Astrocyte (in vitro differentiated cells and primary cell): ENCODE measurements around the gene MDP1. TPM values are rescaled to one million over a fixed set of nuclear protein-coding genes. Genes with fewer than 3 reads are reported as not detected.
"Not testable (repeated sequence)": the region's sequence is repeated elsewhere in the genome, so short reads cannot be mapped to it uniquely, and the experiment has no call there.

Experiments
- DNase-seq: peaks from one replicate; pipeline ENCODE4 v3.0.0-alpha.2; 2010; ENCODE audit warnings: low read depth
- FAIRE-seq: peaks from 2 replicates; lab custom pipeline; 2011; peaks lifted over from hg19 to GRCh38; lab: Jason Lieb, UNC
- H2AFZ ChIP-seq: 2 replicates; pipeline ENCODE4 v1.6.0; 2012; ENCODE audit warnings: low read depth, low read length, inconsistent platforms
- H3K27ac ChIP-seq: 2 replicates; pipeline ENCODE4 v1.5.1; 2011; ENCODE audit warnings: low read depth, low read length, inconsistent platforms
- H3K27me3 ChIP-seq: 2 replicates; pipeline ENCODE4 v1.6.0; 2011; ENCODE audit warnings: low read length, inconsistent platforms; ENCODE audit not compliant: insufficient read depth
- H3K36me3 ChIP-seq: 2 replicates; pipeline ENCODE4 v1.5.1; 2011; ENCODE audit warnings: low read length, inconsistent platforms; ENCODE audit not compliant: insufficient read depth
- H3K4me1 ChIP-seq: 2 replicates; pipeline ENCODE4 v1.5.1; 2011; ENCODE audit warnings: low read length, inconsistent platforms; ENCODE audit not compliant: insufficient read depth
- H3K4me2 ChIP-seq: 2 replicates; pipeline ENCODE4 v1.6.0; 2012; ENCODE audit warnings: low read length, inconsistent platforms
- H3K4me3 ChIP-seq: 2 replicates; pipeline ENCODE4 v1.5.1; 2011; ENCODE audit warnings: low read depth, mild to moderate bottlenecking, low read length, inconsistent platforms; ENCODE audit not compliant: insufficient read depth
- H3K79me2 ChIP-seq: 2 replicates; pipeline ENCODE4 v1.6.0; 2012; ENCODE audit warnings: mild to moderate bottlenecking, low read length, inconsistent platforms; ENCODE audit not compliant: insufficient read depth
- H3K9ac ChIP-seq: 2 replicates; pipeline ENCODE4 v1.6.0; 2012; ENCODE audit warnings: mild to moderate bottlenecking, low read length, inconsistent platforms
- H3K9me3 ChIP-seq: 2 replicates; pipeline ENCODE4 v1.5.1; 2012; ENCODE audit warnings: low read depth, mild to moderate bottlenecking, low read length, inconsistent platforms; ENCODE audit not compliant: insufficient read depth
- H4K20me1 ChIP-seq: 2 replicates; pipeline ENCODE4 v1.6.0; 2012; ENCODE audit warnings: low read length, inconsistent platforms; ENCODE audit not compliant: insufficient read depth
- H3K27ac Mint-ChIP-seq: one replicate; pipeline ENCODE4 v1.8.0; 2021; ENCODE audit warnings: mild to moderate bottlenecking, mixed read lengths; ENCODE audit not compliant: unreplicated experiment
- H3K27me3 Mint-ChIP-seq: one replicate; pipeline ENCODE4 v1.8.0; 2021; ENCODE audit warnings: low read depth, mixed read lengths; ENCODE audit not compliant: unreplicated experiment
- H3K36me3 Mint-ChIP-seq: one replicate; pipeline ENCODE4 v1.8.0; 2021; ENCODE audit warnings: low read depth, mixed read lengths; ENCODE audit not compliant: unreplicated experiment
- H3K4me1 Mint-ChIP-seq: one replicate; pipeline ENCODE4 v1.8.0; 2021; ENCODE audit warnings: low read depth, mixed read lengths; ENCODE audit not compliant: unreplicated experiment
- H3K4me3 Mint-ChIP-seq: one replicate; pipeline ENCODE4 v1.8.0; 2021; ENCODE audit warnings: mild to moderate bottlenecking, moderate library complexity, mixed read lengths; ENCODE audit not compliant: unreplicated experiment
- H3K9me3 Mint-ChIP-seq: one replicate; pipeline ENCODE4 v1.8.0; 2021; ENCODE audit warnings: mild to moderate bottlenecking, mixed read lengths; ENCODE audit not compliant: unreplicated experiment
- CTCF ChIP-seq: IDR thresholded peaks from 2 replicates; pipeline ENCODE4 v1.5.1; 2011; ENCODE audit warnings: low read depth, mild to moderate bottlenecking, inconsistent platforms, low read length, moderate library complexity; ENCODE audit not compliant: insufficient read depth
- EZH2 ChIP-seq: IDR thresholded peaks from 2 replicates; pipeline ENCODE4 v1.6.1; 2012; ENCODE audit warnings: mild to moderate bottlenecking, low read length, inconsistent platforms; ENCODE audit not compliant: insufficient read depth
- total RNA-seq: library from RNA; stranded (reverse); gene quantifications from 2 replicates; pipeline ENCODE4 v1.2.1, GENCODE V29; 2021

MDP1 gene
- total RNA-seq, 1 donor from 2014 or later: 8.9 TPM

- TF ChIP-seq CTCF (no peak), EZH2 (no peak)
- Histone ChIP-seq H2AFZ (no peak overlapping the region), H3K27ac (no peak overlapping the region), H3K9me3 (no peaks in the 10 kb centered on the region), H3K36me3 (no peaks in the 10 kb centered on the region), H3K27me3 (no peaks in the 10 kb centered on the region), H3K4me3 (no peak overlapping the region), H3K4me2 (no peak overlapping the region), H3K4me1 (peaks cover 11% of the 10 kb centered on the region), H4K20me1 (no peaks in the 10 kb centered on the region), H3K79me2 (no peaks in the 10 kb centered on the region), H3K9ac (no peak overlapping the region)
- no peak for DNase-seq
- Mint-ChIP-seq H3K36me3 (peaks cover 20% of the 10 kb centered on the region), H3K9me3 (no peaks in the 10 kb centered on the region), H3K4me1 (peaks cover 22% of the 10 kb centered on the region), H3K27me3 (no peaks in the 10 kb centered on the region), H3K27ac (no peak overlapping the region), H3K4me3 (no peak overlapping the region)
- FAIRE-seq: no peak
Measured at GRCh38 chr14:24249230-24250021, 33.6 kb upstream of the MDP1 start.

DNA sequence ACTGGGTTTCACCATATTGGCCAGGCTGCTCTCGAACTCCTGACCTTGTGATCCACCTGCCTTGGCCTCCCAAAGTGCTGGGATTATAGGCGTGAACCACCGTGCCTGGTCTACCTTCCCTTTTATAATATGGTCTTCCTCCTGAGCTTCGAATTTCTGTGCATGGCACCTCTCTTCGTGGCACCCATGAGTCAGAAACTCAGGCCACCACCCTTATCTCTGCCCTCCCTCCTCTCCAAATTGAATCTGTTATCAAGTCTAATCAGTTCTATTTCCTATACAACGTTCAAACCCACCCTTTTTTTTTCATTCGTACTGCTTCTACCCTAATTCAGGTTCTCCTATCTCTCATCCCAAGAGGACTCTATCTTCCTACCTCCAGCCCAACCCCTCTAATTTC lies 31.6 kb upstream of the MDP1 start:
- peak overlapping the region; percentile 89 for H3K27ac Mint-ChIP-seq
- H3K36me3 ChIP-seq: no peaks in the 10 kb centered on the region
- FAIRE-seq: no peak
- H3K36me3 Mint-ChIP-seq: peaks cover 12% of the 10 kb centered on the region
- DNase-seq: no peak
- H3K4me2 ChIP-seq: no peak overlapping the region
- H3K79me2 ChIP-seq: no peaks in the 10 kb centered on the region
- H4K20me1 ChIP-seq: no peaks in the 10 kb centered on the region
- H3K4me1 ChIP-seq: peaks cover 16% of the 10 kb centered on the region
- TF ChIP-seq EZH2: no peak
- no peak for TF ChIP-seq CTCF
- no peak overlapping the region for H3K4me3 Mint-ChIP-seq
- peaks cover 22% of the 10 kb centered on the region for H3K4me1 Mint-ChIP-seq
- no peak overlapping the region for H3K4me3 ChIP-seq
- no peaks in the 10 kb centered on the region for H3K9me3 Mint-ChIP-seq
- no peaks in the 10 kb centered on the region for H3K9me3 ChIP-seq
- no peaks in the 10 kb centered on the region for H3K27me3 ChIP-seq
- H3K27ac ChIP-seq: no peak overlapping the region
- H3K9ac ChIP-seq: no peak overlapping the region
- no peak overlapping the region for H2AFZ ChIP-seq
- no peaks in the 10 kb centered on the region for H3K27me3 Mint-ChIP-seq

DNA sequence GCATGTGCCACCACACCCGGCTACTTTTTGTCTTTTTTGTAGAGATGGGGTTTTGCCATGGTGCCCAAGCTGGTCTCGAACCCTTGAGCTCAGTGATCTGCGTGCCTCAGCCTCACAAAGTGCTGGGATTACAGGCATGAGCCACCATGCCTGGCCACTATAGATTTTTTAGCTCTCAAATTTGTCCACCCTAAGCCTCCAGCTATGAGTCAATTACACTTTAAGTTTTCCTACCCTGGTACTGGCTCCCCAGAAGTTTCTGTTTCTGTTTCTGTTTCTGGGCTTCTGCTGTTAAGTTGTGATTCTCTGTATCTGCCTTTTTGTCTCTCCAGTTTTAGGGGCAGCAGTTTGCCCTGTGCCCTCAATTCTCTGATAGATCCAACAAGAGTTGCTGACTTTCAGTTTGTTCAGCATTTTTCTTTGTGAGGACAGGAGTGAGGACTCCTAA lies 30.9 kb upstream of the MDP1 start:
- H3K4me3 ChIP-seq: no peak overlapping the region
- H2AFZ ChIP-seq: no peak overlapping the region
- peaks cover 2% of the 10 kb centered on the region for H4K20me1 ChIP-seq
- Mint-ChIP-seq H3K27me3 (no peaks in the 10 kb centered on the region), H3K27ac (no peak overlapping the region), H3K4me1 (peaks cover 20% of the 10 kb centered on the region), H3K36me3 (peaks cover 12% of the 10 kb centered on the region), H3K9me3 (no peaks in the 10 kb centered on the region), H3K4me3 (peak overlapping the region; percentile 47)
- no peak overlapping the region for H3K9ac ChIP-seq
- no peaks in the 10 kb centered on the region for H3K9me3 ChIP-seq
- H3K27me3 ChIP-seq: no peaks in the 10 kb centered on the region
- H3K36me3 ChIP-seq: no peaks in the 10 kb centered on the region
- H3K4me1 ChIP-seq: peaks cover 10% of the 10 kb centered on the region
- H3K79me2 ChIP-seq: peaks cover 3% of the 10 kb centered on the region
- TF ChIP-seq EZH2: no peak
- TF ChIP-seq CTCF: no peak
- no peak overlapping the region for H3K4me2 ChIP-seq
- DNase-seq (no peak), FAIRE-seq (no peak)
- H3K27ac ChIP-seq: no peak overlapping the region

DNA sequence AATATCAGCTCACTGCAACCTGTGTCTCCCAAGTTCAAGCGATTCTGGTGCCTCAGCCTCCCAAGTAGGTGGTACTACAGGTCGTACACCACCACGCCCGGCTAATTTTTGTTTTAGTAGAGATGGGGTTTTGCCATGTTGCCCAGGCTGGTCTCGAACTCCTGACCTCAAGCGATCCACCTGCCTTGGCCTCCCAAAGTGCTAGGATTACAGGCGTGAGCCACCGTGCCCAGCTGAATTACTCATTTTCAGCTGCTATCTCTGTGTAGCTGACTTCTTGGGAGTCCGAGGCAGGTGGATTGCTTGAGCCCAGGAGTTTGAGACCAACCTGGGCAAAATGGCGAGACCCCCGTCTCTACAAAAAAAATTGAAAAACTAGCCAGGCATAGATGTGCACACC lies 29.5 kb upstream of the MDP1 start:
- H3K9me3 ChIP-seq, H3K4me3 ChIP-seq, H3K27ac Mint-ChIP-seq, FAIRE-seq, H3K27me3 ChIP-seq, H3K4me2 ChIP-seq, H3K9ac ChIP-seq, H2AFZ ChIP-seq, H3K36me3 ChIP-seq, H3K9me3 Mint-ChIP-seq, H3K27me3 Mint-ChIP-seq, DNase-seq, H3K27ac ChIP-seq: not testable (repeated sequence)
- Histone ChIP-seq H3K79me2 (peaks cover 17% of the 10 kb centered on the region), H4K20me1 (peaks cover 14% of the 10 kb centered on the region), H3K4me1 (peaks cover 18% of the 10 kb centered on the region)
- H3K4me1 Mint-ChIP-seq: peaks cover 17% of the 10 kb centered on the region
- peaks cover 16% of the 10 kb centered on the region for H3K36me3 Mint-ChIP-seq
- H3K4me3 Mint-ChIP-seq: peak overlapping the region; percentile 20
